Adrenal gland (tissue), 12 donors: Measurements from ENCODE around the gene PACS1. TPM values are rescaled to one million over a fixed set of nuclear protein-coding genes. Genes with fewer than 3 reads are reported as not detected.

Source experiments
- DNase-seq, 7 donors: peaks; one replicate each; pipeline ENCODE4 v3.0.0-alpha.2; 2019 to 2020
- H3K27ac ChIP-seq, 5 donors: fragments of 200-600 bp; sonication (generic) in 4 of 5; 1 replicate in 3 of 5; 2 replicates in 2 of 5; pipeline versions ENCODE4 v1.5.1 to v1.8.0; 2016 to 2020; ENCODE audit warnings: mild to moderate bottlenecking in 1 of 5
- H3K27me3 ChIP-seq: fragments of 200-600 bp; 2 replicates; pipeline ENCODE4 v1.8.0; 2021
- H3K36me3 ChIP-seq, 2 donors: fragments of 200-600 bp; replicated peaks in 1 of 2; 1 replicate in 1 of 2; 2 replicates in 1 of 2; pipeline versions ENCODE4 v1.5.1 to v1.8.0; 2018 to 2022
- H3K4me1 ChIP-seq, 2 donors: fragments of 200-600 bp; replicated peaks in 1 of 2; 1 replicate in 1 of 2; 2 replicates in 1 of 2; pipeline versions ENCODE4 v1.5.1 to v1.8.0; 2018 to 2021
- H3K4me3 ChIP-seq, 4 donors: fragments of 200-600 bp; sonication (generic) in 3 of 4; one replicate each; pipeline ENCODE4 v1.5.1; 2016 to 2018
- H3K9me3 ChIP-seq, 3 donors: fragments of 200-600 bp; sonication (generic) in 1 of 3; replicated peaks in 1 of 3; 1 replicate in 2 of 3; 2 replicates in 1 of 3; pipeline versions ENCODE4 v1.5.1 to v1.8.0; 2016 to 2021
- POLR2A ChIP-seq, 2 donors: fragments of 450-650 bp; IDR thresholded peaks; one replicate each; pipeline ENCODE4 v1.6.1; 2017; ENCODE audit warnings: antibody characterized with exemption in 2 of 2, mild to moderate bottlenecking in 2 of 2, moderate library complexity in 1 of 2
- WGBS, 4 donors: extraction: QIAGEN DNeasy Blood & Tissue Kit in 2 of 4; methylation state at CpG; one replicate each; pipeline versions ENCODE4 v1.1.5 to v1.1.7; 2013 to 2017; 5-methylcytosine and 5-hydroxymethylcytosine counted together
- intact Hi-C, 2 donors: fragments of 100-400 bp; cut with DNase I; formaldehyde crosslinking; loops; one replicate each; pipeline versions ENCODE4 v1.14.1 to v1.15.0; 2022 to 2023
- polyA plus RNA-seq, 3 donors: library from polyadenylated mRNA; stranded (reverse); fragments of 200-250 nt in 2 of 3; fragments of 350-450 nt in 1 of 3; fragmentation: Illumina TruSeq in 1 of 3; extraction: RNeasy Lipid Tissue Mini Kit (QIAGEN cat#74804) in 1 of 3; gene quantifications; one replicate each; pipeline ENCODE4 v1.2.3, GENCODE V29; 2013 to 2014
- total RNA-seq, 9 donors: library from RNA; depleted of rRNA in 4 of 9; stranded (reverse); fragments of >200 nt in 4 of 9; fragments of 120-200 nt in 1 of 9; fragmentation: NEBNext Ultra II Directional in 1 of 9; extraction: Animal tissue kit (Norgen Biotek cat#: 25700) in 1 of 9; gene quantifications; one replicate each; pipeline versions ENCODE4 v1.1.0 to v1.2.4, GENCODE V29; 2013 to 2023
- TF ChIP-seq, protein P1 (sequence below), 6 experiments: fragments of 450-650 bp in 4 of 6; fragments of 200-600 bp in 2 of 6; sonication (generic) in 1 of 6; IDR thresholded peaks; 1 replicate in 5 of 6; 2 replicates in 1 of 6; pipeline versions ENCODE4 v1.5.1 to v1.8.0; 2016 to 2021; ENCODE audit warnings: antibody characterized with exemption in 6 of 6, mild to moderate bottlenecking in 2 of 6, moderate library complexity in 1 of 6
- donor health status: healthy with polysubstance abuse.
- donor health status: Bipolar disorder and iron deficiency.
- donor health status: DM: yes; HTN: yes; CAD: no.
- donor health status: DM: no; HTN: no; CAD: no.
- donor health status: DM: no; HTN: no; CAD: no.
- donor health status: DM: yes; HTN: yes; CAD: no.

The PACS1 gene
- total and polyA plus RNA-seq, 12 donors, result 21.1 to 60.5 (median 38.2) TPM

DNA sequence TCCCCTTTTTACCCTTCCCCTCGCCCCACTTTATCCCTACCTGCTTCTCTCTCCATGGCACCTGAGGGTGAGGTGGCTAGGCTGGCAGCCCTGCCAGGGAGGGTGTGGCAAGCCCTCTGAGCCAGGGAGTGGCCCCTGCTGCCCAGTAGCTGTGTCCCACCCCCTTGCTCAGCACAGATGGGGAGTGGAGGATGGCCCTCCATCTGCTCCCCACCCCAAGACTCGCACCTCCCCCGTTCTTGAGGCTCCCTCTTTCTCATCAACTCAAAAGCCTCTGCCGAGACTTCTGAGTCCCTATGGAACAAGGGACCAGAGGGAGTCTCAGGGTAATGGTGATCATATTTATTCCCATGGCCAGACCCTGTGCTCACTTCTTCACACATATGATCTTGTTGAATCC lies 223.3 kb downstream of the PACS1 start:
- intact Hi-C loops, result no loop called here
- no peak for TF ChIP-seq POLR2A (IDR thresholded peaks at IDR 0.05)
- TF ChIP-seq, protein P1, sequence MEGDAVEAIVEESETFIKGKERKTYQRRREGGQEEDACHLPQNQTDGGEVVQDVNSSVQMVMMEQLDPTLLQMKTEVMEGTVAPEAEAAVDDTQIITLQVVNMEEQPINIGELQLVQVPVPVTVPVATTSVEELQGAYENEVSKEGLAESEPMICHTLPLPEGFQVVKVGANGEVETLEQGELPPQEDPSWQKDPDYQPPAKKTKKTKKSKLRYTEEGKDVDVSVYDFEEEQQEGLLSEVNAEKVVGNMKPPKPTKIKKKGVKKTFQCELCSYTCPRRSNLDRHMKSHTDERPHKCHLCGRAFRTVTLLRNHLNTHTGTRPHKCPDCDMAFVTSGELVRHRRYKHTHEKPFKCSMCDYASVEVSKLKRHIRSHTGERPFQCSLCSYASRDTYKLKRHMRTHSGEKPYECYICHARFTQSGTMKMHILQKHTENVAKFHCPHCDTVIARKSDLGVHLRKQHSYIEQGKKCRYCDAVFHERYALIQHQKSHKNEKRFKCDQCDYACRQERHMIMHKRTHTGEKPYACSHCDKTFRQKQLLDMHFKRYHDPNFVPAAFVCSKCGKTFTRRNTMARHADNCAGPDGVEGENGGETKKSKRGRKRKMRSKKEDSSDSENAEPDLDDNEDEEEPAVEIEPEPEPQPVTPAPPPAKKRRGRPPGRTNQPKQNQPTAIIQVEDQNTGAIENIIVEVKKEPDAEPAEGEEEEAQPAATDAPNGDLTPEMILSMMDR (IDR thresholded peaks at IDR 0.05), result no peak

DNA sequence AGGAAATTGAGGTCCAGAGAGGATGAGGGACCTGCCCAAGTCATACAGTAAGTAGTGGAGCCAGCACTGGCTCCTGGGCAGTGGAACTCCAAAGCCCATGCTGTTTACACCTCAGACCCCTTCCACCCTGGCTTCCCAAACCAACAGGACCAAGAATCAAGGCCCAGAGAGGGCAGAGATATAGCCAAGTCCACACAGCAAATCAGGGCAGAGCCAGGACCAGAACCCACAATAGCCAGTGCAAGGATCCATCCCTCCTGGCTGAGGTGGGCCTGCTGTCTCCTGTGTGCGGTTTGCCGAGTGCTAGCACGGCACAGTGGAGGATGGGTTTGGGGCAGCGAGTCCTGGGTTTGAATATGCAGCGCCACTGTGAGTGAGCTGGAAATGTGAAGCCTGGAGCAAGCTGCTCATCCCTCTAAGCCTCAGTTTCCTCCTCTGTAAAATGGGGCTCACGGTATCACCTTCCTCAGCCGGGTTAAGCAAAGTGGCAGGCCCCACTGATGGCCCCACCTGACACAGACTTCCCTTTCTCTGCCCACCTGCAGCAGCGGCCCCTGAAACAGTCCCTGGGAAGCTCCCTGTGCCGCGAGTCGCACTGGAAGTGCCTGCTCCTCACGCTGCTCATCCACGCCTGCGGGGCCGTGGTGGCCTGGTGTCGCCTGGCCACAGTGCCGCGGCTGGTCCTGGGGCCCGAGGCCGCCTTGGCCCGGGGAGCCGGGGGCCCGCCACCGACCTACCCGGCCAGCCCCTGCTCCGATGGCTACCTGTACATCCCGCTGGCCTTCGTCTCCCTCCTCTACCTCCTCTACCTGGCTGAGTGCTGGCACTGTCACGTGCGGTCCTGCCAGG lies 223.9 kb downstream of the PACS1 start:
- no peak for TF ChIP-seq POLR2A (IDR thresholded peaks at IDR 0.05)
- TF ChIP-seq, protein P1 (IDR thresholded peaks at IDR 0.05), result no peak
- no peak for DNase-seq
- Histone ChIP-seq H3K9me3 (no peaks in the 10 kb centered on the region), H3K27me3 (peaks cover 8% of the 10 kb centered on the region), H3K4me3 (no peak overlapping the region), H3K36me3 (no peaks in the 10 kb centered on the region), H3K4me1 (peaks cover 4 to 13% of the 10 kb centered on the region in 2 donors), H3K27ac (no peak overlapping the region)
- intact Hi-C loops, result no loop called here
- WGBS, 4 donors, result 83 to 88% (median 85%) methylated on average over 7 to 30 of the region's 30 CpGs

More for the DNA sequence above, 223.3 kb downstream of the PACS1 start:
- Histone ChIP-seq H3K27me3 (peaks cover 8% of the 10 kb centered on the region), H3K4me1 (peaks cover 5 to 14% of the 10 kb centered on the region in 2 donors), H3K36me3 (no peaks in the 10 kb centered on the region), H3K4me3 (no peak overlapping the region), H3K27ac (no peak overlapping the region), H3K9me3 (no peaks in the 10 kb centered on the region)
- WGBS, 4 donors, result 68 to 80% (median 76%) methylated on average over 3 to 4 of the region's 4 CpGs
- no peak for DNase-seq

Other genes starting within 250 kb of the PACS1 start
- 1 to 10 TPM in 1 of 9 donors, under 1 TPM in 5, not detected in 3; 0.25 to 1.2 (median 0.46) TPM for gene SNX32, start 236.3 kb upstream of the PACS1 start, total RNA-seq
- gene SNX32, start 236.3 kb upstream of the PACS1 start, polyA plus RNA-seq, result 1 to 10 TPM in 1 of 3 donors, under 1 TPM in 2; 0.11 to 1.1 (median 0.61) TPM
- gene CFL1, start 212.1 kb upstream of the PACS1 start, total RNA-seq, result 100 to 1,000 TPM; 354 to 765 (median 610) TPM
- 100 to 1,000 TPM; 217 to 752 (median 376) TPM for gene CFL1, start 212.1 kb upstream of the PACS1 start, polyA plus RNA-seq
- gene MUS81, start 209.8 kb upstream of the PACS1 start, total RNA-seq, result 10 to 100 TPM; 17.5 to 53.7 (median 37.0) TPM
- 100 to 1,000 TPM in 2 of 3 donors, 10 to 100 TPM in 1; 16.1 to 147 (median 103) TPM for gene MUS81, start 209.8 kb upstream of the PACS1 start, polyA plus RNA-seq
- 100 to 1,000 TPM in 2 of 9 donors, 10 to 100 TPM in 7; 30.3 to 111 (median 62.9) TPM for gene EFEMP2, start 197.5 kb upstream of the PACS1 start, total RNA-seq
- gene EFEMP2, start 197.5 kb upstream of the PACS1 start, polyA plus RNA-seq, result 100 to 1,000 TPM in 1 of 3 donors, 10 to 100 TPM in 2; 20.3 to 156 (median 92.9) TPM
- 1 to 10 TPM in 3 of 9 donors, under 1 TPM in 4, not detected in 2; 0.28 to 3.4 (median 0.84) TPM for gene CTSW, start 190.4 kb upstream of the PACS1 start, total RNA-seq
- 1 to 10 TPM in 2 of 3 donors, under 1 TPM in 1; 0.88 to 4.8 (median 2.9) TPM for gene CTSW, start 190.4 kb upstream of the PACS1 start, polyA plus RNA-seq
- 100 to 1,000 TPM in 2 of 9 donors, 10 to 100 TPM in 7; 57.9 to 183 (median 72.4) TPM for gene FIBP, start 181.8 kb upstream of the PACS1 start, total RNA-seq
- gene FIBP, start 181.8 kb upstream of the PACS1 start, polyA plus RNA-seq, result 10 to 100 TPM; 71.3 to 87.4 (median 72.5) TPM
- gene CCDC85B, start 179.6 kb upstream of the PACS1 start, total RNA-seq, result 100 to 1,000 TPM in 2 of 9 donors, 10 to 100 TPM in 7; 15.5 to 162 (median 59.1) TPM
- 100 to 1,000 TPM in 1 of 3 donors, 10 to 100 TPM in 1, under 1 TPM in 1; 0.16 to 124 (median 57.6) TPM for gene CCDC85B, start 179.6 kb upstream of the PACS1 start, polyA plus RNA-seq
- gene FOSL1, start 169.9 kb upstream of the PACS1 start, total RNA-seq, result 10 to 100 TPM in 1 of 9 donors, 1 to 10 TPM in 8; 2.7 to 34.4 (median 3.2) TPM
- 10 to 100 TPM; 12.0 to 32.4 (median 12.7) TPM for gene FOSL1, start 169.9 kb upstream of the PACS1 start, polyA plus RNA-seq
- 10 to 100 TPM; 11.5 to 51.9 (median 25.9) TPM for gene C11orf68, start 151.2 kb upstream of the PACS1 start, total RNA-seq
- 10 to 100 TPM; 22.9 to 32.4 (median 32.4) TPM for gene C11orf68, start 151.2 kb upstream of the PACS1 start, polyA plus RNA-seq
- 100 to 1,000 TPM in 3 of 9 donors, 10 to 100 TPM in 6; 75.8 to 111 (median 92.3) TPM for gene DRAP1, start 150.8 kb upstream of the PACS1 start, total RNA-seq
- gene DRAP1, start 150.8 kb upstream of the PACS1 start, polyA plus RNA-seq, result 100 to 1,000 TPM in 2 of 3 donors, 10 to 100 TPM in 1; 63.7 to 269 (median 267) TPM
- gene TSGA10IP, start 124.8 kb upstream of the PACS1 start, total RNA-seq, result under 1 TPM in 2 of 9 donors, not detected in 7; 0.24 to 0.33 TPM
- under 1 TPM in 2 of 3 donors, not detected in 1; 0.03 to 0.32 TPM for gene TSGA10IP, start 124.8 kb upstream of the PACS1 start, polyA plus RNA-seq
- gene SART1, start 108.5 kb upstream of the PACS1 start, total RNA-seq, result 10 to 100 TPM; 16.9 to 47.4 (median 31.2) TPM
- gene SART1, start 108.5 kb upstream of the PACS1 start, polyA plus RNA-seq, result 100 to 1,000 TPM in 2 of 3 donors, 10 to 100 TPM in 1; 31.5 to 351 (median 246) TPM
- gene EIF1AD, start 68.1 kb upstream of the PACS1 start, total RNA-seq, result 10 to 100 TPM; 16.1 to 49.0 (median 30.9) TPM
- gene EIF1AD, start 68.1 kb upstream of the PACS1 start, polyA plus RNA-seq, result 10 to 100 TPM; 15.5 to 35.6 (median 20.4) TPM
- gene BANF1, start 67.8 kb upstream of the PACS1 start, total RNA-seq, result 100 to 1,000 TPM in 4 of 9 donors, 10 to 100 TPM in 5; 63.1 to 212 (median 85.6) TPM
- 100 to 1,000 TPM; 268 to 364 (median 270) TPM for gene BANF1, start 67.8 kb upstream of the PACS1 start, polyA plus RNA-seq
- under 1 TPM in 1 of 9 donors, not detected in 8; 0.55 TPM for gene CST6, start 58.3 kb upstream of the PACS1 start, total RNA-seq
- gene CST6, start 58.3 kb upstream of the PACS1 start, polyA plus RNA-seq, result under 1 TPM in 1 of 3 donors, not detected in 2; 0.24 TPM
- under 1 TPM in 4 of 9 donors, not detected in 5; 0.20 to 0.47 (median 0.35) TPM for gene CATSPER1, start 43.8 kb upstream of the PACS1 start, total RNA-seq
- 1 to 10 TPM in 1 of 3 donors, under 1 TPM in 2; 0.37 to 2.3 (median 0.61) TPM for gene CATSPER1, start 43.8 kb upstream of the PACS1 start, polyA plus RNA-seq
- under 1 TPM in 4 of 9 donors, not detected in 5; 0.11 to 0.41 (median 0.22) TPM for gene GAL3ST3, start 21.1 kb upstream of the PACS1 start, total RNA-seq
- gene GAL3ST3, start 21.1 kb upstream of the PACS1 start, polyA plus RNA-seq, result not detected
- 100 to 1,000 TPM; 125 to 177 (median 143) TPM for gene SF3B2, start 17.9 kb upstream of the PACS1 start, total RNA-seq
- 100 to 1,000 TPM; 101 to 196 (median 127) TPM for gene SF3B2, start 17.9 kb upstream of the PACS1 start, polyA plus RNA-seq
- 10 to 100 TPM in 8 of 9 donors, 1 to 10 TPM in 1; 6.8 to 50.0 (median 23.1) TPM for gene KLC2, start 187.4 kb downstream of the PACS1 start, total RNA-seq
- 10 to 100 TPM; 14.6 to 68.1 (median 21.4) TPM for gene KLC2, start 187.4 kb downstream of the PACS1 start, polyA plus RNA-seq
- 100 to 1,000 TPM; 128 to 190 (median 164) TPM for gene RAB1B, start 198.4 kb downstream of the PACS1 start, total RNA-seq
- 100 to 1,000 TPM; 109 to 168 (median 135) TPM for gene RAB1B, start 198.4 kb downstream of the PACS1 start, polyA plus RNA-seq
- 10 to 100 TPM in 1 of 9 donors, 1 to 10 TPM in 4, under 1 TPM in 2, not detected in 2; 0.55 to 10.9 (median 1.2) TPM for gene CNIH2, start 207.9 kb downstream of the PACS1 start, total RNA-seq
- 10 to 100 TPM in 1 of 3 donors, 1 to 10 TPM in 2; 3.3 to 13.4 (median 9.7) TPM for gene CNIH2, start 207.9 kb downstream of the PACS1 start, polyA plus RNA-seq
- 100 to 1,000 TPM in 4 of 9 donors, 10 to 100 TPM in 5; 69.7 to 154 (median 93.1) TPM for gene YIF1A, start 218.9 kb downstream of the PACS1 start, total RNA-seq
- gene YIF1A, start 218.9 kb downstream of the PACS1 start, polyA plus RNA-seq, result 100 to 1,000 TPM in 2 of 3 donors, 10 to 100 TPM in 1; 97.9 to 129 (median 104) TPM
- gene TMEM151A, start 221.6 kb downstream of the PACS1 start, total RNA-seq, result 1 to 10 TPM in 3 of 9 donors, under 1 TPM in 3, not detected in 3; 0.07 to 2.3 (median 0.76) TPM
- 1 to 10 TPM in 2 of 3 donors, under 1 TPM in 1; 0.42 to 6.8 (median 1.9) TPM for gene TMEM151A, start 221.6 kb downstream of the PACS1 start, polyA plus RNA-seq
- gene CD248, start 246.8 kb downstream of the PACS1 start, total RNA-seq, result 10 to 100 TPM in 7 of 9 donors, 1 to 10 TPM in 2; 3.8 to 21.7 (median 15.1) TPM
- gene CD248, start 246.8 kb downstream of the PACS1 start, polyA plus RNA-seq, result 10 to 100 TPM in 2 of 3 donors, 1 to 10 TPM in 1; 4.2 to 28.0 (median 19.2) TPM